PC-9 (cell line): ENCODE measurements around the gene SYMPK.

Experiments
- CTCF ChIP-seq: fragments of 200-600 bp; sonication (generic); conservative IDR thresholded peaks from 2 replicates; pipeline ENCODE4 v1.6.1; 2017; ENCODE audit warnings: mixed run types, antibody characterized with exemption, mild to moderate bottlenecking, moderate library complexity
- EZH2 ChIP-seq: fragments of 200-600 bp; sonication (generic); IDR thresholded peaks from 2 replicates; pipeline ENCODE4 v1.8.0; 2017; ENCODE audit warnings: antibody characterized with exemption, low read depth

- TF ChIP-seq CTCF (no peak), EZH2 (no peak)
These were observed 15.3 kb downstream of the SYMPK start for GRCh38 chr19:45847663-45848062.
